Measurements from ENCODE around the gene STK32B.

STK32B gene

DNA sequence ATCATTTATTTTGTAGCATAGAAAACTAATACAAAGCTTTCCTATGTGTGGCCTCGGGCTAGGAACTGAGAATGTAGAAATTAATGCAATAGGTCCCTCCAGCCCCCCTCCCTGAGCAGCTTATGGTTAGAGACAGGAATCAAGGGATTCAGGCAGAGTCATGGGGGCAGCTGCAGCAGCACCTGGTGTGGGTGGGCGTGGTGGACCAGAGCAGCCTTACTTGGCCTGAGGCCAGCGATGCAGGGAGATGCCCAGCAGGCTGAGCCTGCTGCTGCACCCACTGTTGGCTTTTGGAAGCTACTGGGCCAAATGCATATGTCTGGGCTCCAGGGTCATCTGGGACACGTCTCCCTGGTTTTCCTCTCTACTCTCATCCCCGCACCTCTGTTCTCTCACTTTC is 74.0 kb downstream of the STK32B start:
- DNase-seq (ENCODE audit: low read depth) = no peak

DNA sequence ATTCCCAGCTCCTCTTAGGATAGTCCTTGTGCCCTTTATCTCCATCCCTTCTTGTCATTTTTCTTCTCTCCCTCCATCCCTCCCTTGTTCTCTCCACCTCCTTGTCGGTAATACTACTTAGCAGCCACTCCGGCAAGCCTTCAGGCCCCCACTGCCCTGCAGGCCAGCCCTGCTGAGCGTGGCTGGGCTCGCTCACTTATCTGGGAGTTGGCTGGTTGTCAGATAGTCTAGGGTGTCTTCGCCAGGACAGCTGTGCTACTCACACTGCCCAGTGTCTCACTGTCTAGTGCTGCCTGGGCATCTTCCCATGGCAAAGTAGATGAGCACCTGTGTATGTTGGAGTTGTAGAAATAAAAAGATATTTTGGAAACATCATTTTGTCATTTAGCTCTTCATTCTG is 75.0 kb downstream of the STK32B start:
- no peak for DNase-seq (ENCODE audit: low read depth)

DNA sequence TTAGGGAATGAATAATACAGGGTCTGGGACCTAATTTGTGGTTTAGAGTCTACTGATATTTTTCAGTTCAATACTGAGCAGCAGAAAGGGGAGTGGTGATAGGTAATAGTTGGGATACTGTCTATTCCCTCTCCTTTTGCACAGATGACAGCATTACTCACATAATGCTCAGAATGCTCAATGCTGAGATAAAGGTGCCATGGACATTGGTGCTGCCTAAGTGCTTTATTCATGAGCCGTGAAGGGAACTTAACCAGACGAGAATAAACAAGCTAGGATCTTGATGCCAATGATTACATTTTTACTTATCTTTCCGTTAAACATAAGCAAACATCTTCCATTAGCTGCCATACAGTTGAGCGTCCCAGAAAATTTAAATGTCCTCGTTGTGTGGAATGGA is 75.6 kb downstream of the STK32B start:
- no peak for DNase-seq (ENCODE audit: low read depth)

DNA sequence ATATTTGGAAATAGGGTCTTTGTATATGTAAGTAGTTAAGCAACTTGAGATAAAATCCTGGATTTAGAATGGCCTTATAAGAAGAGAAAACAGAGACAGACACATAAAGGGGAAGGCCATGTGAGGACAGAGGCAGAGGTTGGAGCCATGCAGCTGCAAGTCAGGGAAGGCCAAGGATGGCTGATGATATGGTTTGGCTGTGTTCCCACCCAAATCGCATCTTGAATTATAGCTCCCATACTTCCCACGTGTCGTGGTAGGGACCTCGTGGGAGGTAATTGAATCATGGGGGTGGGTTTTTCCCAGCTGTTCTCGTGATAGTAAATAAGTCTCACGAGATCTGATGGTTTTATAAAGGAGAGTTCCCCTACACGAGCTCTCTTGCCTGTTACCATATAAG is 76.3 kb downstream of the STK32B start:
- DNase-seq (ENCODE audit: low read depth) = no peak

DNA sequence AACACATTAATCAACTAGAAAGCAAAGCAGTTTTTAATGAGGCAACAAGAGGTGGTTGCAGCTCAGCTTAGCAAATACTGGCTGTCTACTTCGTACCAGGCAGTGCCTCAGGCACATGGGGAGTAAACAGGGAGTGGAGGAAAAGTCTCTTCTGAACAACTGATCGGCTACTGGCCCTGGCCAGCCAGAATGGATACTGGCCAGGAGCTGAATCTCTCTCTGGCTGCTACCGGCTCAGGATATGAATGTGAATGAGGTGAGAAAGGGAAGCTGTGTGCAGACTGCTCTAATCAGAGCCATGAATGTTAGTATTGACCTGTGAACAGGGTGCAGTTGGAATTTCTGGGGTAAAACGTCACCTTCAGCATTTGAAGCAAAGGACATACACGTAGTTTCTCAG is 77.3 kb downstream of the STK32B start:
- DNase-seq (ENCODE audit: low read depth) = no peak

DNA sequence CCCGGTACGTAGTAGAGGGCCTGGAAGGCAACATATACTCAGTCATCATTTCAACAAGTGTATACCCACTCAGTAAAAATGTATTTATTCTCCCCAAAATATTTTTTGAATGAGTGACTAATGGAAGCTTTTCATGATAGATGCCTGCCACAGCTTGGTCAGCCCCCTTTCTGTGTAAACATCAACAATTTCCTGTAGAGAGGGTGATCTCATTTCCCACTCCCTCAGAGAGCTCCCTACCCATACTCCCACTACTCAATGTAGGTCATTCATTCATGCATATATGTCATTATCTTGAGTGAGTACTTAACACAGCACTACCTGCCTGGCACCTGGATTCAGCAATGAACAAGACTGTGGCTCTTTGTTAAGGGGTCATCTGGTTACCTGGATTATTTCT is 81.9 kb downstream of the STK32B start:
- no peak for DNase-seq (ENCODE audit: low read depth)

DNA sequence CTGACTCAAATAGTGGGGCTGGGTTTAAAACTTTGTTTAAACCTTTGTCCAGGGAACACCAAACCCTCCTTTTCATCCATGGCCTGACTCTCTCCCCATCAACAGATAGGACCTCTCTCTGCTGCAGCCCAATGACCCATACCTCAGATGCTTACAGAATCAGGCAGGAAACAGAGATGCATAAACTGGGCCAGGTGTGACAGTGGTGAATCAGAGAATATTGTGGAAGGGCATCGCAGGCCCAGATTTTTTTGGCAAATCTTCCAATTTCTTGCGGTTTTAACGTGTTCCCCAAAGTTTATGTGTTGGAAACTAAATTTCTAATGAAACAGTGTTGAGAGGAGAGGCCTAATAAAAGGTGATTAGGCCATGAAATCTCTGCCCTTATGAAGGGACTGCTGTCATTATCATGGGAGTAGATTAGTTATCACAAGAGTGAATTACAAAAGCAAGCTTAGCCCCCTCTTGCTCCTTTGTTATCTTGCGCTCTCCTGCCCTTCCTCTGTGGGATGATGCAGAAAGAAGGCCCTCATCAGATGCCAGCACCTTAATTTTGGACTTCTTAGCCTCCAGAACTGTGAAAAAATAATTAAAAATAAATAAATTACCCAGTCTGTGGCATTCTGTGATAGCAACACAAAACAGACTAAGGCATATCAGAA is 82.8 kb downstream of the STK32B start:
- no peak for DNase-seq (ENCODE audit: low read depth)

DNA sequence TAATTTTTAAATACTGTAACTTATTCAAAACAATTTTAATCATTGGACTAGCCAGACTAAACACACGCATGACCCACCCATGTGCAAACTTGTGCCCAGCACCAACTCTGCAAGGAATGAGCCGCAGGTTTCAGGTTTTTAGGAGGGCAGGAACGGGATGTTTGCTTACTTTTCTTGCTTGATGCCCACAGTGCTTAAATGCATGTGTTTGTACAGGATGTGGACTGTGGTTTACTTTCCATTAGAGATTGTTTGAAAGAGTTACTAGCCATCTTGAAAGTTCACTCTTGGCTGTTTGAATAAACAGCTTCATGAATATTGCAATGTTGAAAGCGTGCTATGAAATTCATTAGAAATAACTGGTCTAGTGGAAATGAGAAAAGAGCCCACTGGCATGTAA is 83.3 kb downstream of the STK32B start:
- no peak for DNase-seq (ENCODE audit: low read depth)

DNA sequence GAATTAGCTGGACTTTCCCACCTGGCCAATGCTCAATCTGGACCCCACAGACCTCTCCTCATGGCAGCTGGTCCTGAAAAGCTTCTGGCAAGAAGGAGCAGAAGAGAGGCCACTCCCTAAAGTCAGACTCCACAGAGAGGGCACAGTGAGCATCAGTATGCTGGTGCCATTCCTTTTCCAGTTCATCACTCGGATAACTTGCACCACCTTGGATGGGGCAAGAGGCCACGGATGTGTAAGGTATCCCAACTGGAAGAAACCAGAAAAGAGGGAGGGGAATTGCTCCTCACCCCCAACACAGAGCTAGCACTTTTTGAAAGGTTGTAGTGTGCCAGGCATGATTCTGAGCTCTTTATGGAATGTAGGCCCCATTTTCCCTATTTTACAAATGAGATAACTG is 85.9 kb downstream of the STK32B start:
- DNase-seq (ENCODE audit: low read depth) = no peak

DNA sequence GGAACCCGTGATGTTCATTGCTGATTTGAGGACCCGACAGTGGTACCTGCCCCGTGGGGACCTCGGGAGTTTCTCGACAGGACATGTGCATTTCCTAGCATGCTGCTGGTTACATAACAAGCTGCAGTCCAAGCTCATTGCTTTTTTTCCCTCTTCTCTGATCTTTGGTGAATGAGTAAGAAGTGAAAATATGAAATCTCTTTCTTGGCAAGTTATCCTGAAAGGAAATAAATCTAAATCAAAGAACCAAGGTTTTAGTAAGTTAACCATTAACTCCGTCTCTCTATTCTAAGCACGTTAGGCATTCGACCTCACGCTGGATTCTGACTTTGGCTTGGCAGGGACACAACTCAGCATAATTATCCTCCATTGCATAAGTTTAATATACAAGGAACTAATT is 86.6 kb downstream of the STK32B start:
- DNase-seq (ENCODE audit: low read depth) = no peak

DNA sequence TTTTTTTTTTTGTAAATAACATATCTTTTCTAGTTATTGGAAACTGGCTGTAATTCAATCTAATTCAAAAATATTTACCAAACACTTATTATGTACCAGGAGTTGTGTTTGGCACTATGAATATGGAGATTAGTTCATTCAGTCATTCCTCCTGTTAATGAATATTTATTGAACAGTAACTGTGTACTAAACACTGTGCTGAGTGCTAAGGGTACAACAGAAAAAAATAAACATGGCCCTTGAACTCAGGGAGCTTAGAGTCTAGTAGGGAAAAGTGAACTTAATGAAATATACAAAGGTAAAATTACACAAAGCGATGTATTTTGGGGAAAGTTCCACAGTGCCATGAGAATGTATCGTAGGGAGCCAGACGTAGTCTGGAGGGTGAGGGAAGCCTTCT is 87.1 kb downstream of the STK32B start:
- DNase-seq (ENCODE audit: low read depth) = no peak

DNA sequence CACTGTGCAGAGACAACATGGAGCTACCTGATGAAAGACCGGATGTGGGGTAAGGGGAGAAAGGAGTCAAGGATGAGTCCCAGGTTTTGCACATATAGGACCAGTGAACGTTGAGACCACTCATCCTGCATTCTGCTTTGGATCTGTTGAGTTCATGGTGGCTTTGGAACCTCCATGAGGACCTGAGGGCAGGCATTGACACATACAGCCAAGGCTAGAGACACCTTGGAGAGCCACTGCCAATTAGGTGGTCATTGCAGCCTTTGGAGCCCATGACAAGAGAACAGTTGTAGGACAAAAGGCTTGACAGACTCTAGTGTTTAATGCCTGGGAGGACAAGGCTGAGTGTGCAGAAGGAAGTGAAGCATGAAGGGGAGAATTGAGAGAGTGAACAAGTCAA is 87.9 kb downstream of the STK32B start:
- DNase-seq (ENCODE audit: low read depth) = no peak

DNA sequence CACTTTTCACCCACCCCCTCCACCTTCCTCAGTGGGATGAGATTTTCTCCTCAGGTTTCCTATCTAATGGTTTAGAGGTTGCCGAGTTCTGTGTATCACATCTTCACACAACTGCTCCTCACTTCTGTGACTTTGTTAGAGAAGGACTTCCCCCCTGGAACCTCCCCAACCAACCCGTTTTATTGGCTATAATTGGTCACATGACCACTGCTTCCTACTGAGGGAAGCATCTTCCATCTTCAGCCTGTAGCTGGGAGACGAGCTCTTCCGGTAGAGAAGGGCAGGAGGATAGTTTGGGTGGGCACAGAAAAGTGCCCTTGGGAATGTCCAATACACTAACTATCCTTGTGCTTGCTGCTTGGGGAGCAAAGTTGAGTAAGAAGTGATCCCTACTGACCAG is 90.5 kb downstream of the STK32B start:
- DNase-seq (ENCODE audit: low read depth) = no peak

DNA sequence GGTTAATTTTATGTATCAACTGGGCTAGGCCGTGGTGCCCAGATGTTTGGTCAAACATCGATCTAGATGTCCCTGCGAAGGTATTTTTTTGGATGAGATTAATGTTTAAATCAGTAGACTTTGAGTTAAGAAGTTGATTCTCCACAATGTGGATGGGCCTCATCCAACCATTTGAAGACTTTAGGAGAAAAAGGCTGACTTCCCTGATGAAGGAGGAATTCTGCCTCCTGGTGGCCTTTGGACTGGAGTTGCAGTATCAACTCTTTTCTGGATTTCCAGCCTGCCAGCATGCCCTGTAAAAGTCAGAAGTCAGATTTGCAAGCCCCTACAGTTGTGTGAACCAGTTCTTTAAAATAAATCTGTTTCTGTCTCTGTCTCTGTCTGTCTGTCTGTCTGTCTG is 91.4 kb downstream of the STK32B start:
- no peak for DNase-seq (ENCODE audit: low read depth)

DNA sequence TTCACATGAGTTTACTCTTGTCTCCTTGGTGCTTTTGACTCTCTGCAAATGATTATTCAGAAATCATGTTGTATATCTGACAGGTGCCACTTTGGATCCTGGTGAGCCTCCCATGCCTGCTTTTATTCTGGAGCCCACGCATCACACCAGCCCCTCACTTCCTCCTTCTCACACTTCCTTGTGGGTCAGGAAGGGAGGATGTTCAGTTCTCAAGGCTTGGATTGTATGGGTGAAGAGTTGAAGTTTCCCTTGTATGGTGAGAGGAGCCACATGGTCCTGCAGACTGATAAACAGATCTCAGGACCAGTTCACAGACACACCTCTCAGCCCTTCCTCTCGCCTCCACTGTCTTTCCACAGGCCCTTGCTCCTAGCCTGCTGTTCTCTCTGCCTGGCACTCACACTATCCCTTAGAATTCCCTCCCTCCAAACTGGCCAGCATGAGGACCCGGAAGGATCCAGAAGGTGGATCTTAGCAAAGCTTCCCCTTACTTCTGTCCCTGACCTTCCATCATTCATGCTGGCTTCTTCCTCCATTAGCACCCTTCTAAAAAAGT is 92.1 kb downstream of the STK32B start:
- no peak for DNase-seq (ENCODE audit: low read depth)

DNA sequence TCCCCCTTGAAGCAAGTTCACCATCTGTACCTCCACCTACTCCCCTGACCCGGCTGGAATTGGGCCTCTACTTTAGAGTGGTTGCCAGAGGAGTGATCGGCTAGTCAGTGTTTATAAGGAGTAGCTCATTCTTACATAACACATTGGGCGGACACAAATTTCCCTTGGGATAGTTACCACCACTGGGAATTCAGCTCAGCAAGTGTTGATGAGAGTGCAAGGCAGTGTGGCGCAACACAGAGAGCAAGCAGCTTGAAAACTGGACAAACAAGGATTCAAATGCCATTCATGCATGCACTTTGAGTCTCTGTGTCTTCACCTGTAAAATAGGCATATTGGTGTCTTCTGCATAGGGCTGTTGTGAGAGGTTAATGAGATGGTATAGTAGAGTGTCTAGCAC is 92.7 kb downstream of the STK32B start:
- no peak for DNase-seq (ENCODE audit: low read depth)

DNA sequence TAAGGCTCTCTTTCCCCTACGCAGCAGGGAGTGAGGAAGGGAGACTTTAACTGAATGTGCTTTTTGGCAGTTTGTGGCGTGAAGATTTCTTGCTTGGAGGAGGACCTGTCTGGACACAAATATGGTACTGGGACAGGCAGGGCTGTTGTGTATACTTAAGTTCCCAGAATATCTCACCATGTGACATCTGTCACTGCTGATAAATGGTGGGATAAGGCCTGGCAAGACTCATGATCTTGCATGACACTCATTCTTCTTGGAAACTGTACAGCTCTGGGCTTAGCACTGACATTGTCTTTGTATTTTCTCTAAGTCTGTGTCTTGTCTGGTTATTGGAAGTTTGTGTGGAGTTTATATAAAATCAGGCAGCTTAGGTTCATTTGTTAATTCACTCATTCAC is 93.1 kb downstream of the STK32B start:
- no peak for DNase-seq (ENCODE audit: low read depth)

DNA sequence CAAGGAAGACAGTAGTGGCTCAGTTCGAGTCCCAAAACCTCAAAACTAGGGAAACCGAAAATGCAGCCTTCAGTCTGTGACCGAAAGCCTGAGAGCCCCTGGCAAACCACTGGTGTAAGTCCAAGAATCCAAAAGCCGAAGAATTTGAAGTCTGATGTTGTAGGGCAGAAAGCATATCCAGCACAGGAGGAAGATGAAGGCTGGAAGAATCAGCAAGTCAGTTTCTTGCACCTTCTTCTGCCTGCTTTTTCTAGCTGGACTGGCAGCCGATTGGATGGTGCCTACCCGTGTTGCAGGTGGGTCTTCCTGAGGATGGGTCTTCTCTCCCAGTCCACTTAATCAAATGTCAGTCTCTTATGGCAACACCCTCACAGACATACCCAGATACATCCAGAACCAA is 95.0 kb downstream of the STK32B start:
- DNase-seq (ENCODE audit: low read depth) = no peak

DNA sequence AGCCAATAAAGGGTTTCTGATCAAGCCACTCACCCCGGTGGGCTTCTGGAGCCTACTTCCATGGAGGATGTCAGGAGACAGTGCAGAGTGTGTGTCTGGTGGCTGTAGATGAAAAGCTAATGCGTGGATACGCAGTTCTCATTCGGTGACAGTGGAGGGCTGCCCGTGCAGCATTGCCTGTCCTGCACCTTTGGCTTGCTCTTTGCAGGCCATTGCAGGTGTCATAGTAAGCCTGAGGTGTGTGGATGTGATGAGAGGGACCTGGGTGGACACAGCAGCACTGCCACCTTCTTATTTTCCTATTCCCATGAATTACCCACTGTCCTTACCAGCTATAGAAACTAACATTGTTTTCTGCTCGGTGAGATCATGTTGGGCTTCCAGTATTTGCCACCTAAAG is 101.2 kb downstream of the STK32B start:
- DNase-seq (ENCODE audit: low read depth) = no peak

DNA sequence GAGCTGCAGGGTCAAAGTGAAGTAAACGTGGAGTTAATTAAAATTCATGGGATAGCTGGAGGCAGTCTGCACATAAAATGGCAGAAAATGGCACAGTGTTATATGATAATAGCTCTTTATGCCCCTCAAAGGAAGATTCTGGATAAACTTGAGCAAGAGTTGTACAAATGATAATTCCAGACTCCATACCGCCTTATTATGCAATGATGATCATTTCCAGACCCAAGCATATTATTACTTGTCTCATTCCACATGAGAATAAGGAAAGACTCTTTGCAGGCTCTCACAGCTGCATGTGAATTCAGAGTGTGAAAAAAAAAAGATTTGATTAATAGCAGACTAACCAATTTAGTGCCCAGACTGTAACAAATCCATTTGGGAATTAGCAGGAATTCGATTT is 105.4 kb downstream of the STK32B start:
- DNase-seq (ENCODE audit: low read depth) = no peak

DNA sequence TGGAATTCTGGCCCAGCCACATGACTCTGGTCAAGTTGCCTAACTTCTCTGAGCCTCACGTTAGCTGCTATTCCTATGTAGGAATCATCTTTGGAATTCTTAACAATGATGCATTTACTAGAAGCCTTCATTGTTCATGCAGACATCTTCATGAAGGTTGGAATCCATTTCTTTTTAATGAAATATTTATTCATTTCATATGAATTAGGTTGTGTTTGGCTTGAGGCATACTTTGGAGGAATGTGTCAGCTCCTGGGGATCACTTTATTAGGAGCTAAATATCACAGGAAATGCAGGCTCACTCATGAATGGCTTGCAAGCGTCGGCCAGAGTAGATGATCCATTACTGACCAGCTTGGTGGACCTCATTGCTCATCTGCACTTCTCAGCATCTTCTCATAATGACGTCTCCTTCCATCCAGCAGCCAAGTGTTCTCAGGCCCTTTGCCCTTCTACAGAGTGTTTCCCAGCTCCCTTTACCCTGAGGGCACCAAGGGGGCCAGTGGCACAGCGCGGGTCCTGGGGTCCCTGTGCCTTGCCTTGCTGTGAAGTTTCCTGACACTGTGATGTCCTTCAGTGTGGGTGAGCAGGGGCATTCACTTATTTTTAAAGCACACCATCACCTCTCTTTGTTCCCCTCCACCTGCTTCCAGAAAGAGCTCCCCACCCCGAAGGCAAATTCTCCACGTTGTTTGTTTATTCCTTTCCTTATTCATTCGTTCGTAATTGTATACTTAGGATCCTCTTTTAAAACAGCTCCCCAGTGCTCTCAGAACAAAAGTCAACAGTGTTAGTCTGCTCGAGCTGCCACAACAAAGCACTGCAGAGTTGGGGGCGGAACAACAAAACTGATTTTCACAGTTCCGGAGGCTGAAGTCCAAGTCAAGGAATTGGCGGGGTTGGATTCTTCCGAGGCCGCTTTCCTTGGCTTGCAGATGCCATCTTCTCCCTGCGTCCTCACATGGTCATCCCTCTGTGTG is 106.8 kb downstream of the STK32B start:
- DNase-seq (ENCODE audit: low read depth) = no peak

DNA sequence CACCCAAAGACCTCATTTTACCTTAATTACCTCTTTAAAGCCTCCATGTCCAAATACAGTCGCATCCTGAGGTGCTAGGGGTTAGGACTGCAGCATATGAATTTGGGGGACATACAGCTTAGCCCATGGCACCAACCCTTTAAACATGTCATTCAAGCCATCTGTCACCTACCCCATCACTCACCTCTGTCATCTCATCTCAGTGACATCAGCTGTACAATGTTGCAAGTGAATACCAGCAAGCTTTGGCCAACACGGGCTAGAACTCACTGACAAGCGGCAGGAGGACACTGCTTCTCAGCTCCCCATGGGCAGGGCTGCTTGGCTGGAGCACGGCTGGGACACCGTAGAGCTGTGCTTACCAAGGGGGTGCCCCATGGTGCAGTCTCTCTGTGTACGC is 107.5 kb downstream of the STK32B start:
- no peak for DNase-seq (ENCODE audit: low read depth)

DNA sequence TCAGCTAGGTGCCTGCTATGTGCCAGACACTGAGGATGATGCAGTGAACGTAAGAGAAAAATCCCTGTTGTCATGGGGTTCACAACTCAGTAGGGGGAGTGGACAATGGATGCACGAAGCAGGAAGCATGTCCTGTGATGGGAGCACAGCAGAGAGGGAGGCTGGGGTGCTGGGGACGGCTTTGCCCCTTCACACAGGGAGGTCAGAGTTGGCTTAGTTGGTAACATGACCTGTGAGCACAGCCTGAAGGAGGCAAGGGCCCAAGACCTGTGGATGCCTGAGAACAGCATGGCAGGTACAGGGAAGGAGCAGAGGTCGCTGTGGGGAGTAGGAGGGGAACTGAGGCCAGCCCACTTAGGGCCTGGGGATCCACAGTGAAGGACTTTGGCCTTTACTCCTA is 109.4 kb downstream of the STK32B start:
- DNase-seq (ENCODE audit: low read depth) = no peak
